ENCODE results near the gene TUG1.

Gene TUG1

DNA sequence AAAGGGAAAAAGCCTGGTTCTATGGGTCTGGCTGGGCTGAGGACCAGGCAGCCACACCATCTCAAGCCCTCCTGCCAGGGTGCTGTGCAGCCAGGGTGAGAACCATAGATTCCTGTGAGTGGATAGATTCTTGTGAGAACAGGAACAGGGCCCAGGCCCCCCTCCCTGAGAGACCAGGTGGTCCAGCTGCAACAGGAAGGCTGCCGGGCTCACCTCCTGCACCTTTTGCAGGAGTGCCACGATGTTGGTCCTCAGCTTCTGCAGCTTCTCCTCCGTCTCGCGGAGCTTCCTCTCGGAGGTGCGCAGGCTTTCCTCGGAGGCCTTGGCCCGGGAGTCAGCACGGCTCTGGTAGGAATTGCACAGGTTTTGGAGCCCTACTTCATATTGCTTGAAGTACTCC is 41.3 kb upstream of the TUG1 start:
- H3K27ac ChIP-seq = no peak overlapping the region
- peaks cover 72% of the 10 kb centered on the region for H3K36me3 ChIP-seq (ENCODE audit: insufficient read depth, low read length)
- no peak for TF ChIP-seq FOXP2 (optimal IDR thresholded peaks at IDR 0.05; ENCODE audit: control extremely low read depth, extremely low read length, insufficient read depth)
- no peak for TF ChIP-seq EZH2 (IDR thresholded peaks at IDR 0.05)
- no peak for TF ChIP-seq POLR2AphosphoS5 (IDR thresholded peaks at IDR 0.05; ENCODE audit: borderline replicate concordance, low read depth, low read length)
- no peak for DNase-seq (ENCODE audit: low read depth, low spot score)
- H3K9ac ChIP-seq (ENCODE audit: insufficient read length) = no peak overlapping the region
- no peaks in the 10 kb centered on the region for H3K9me3 ChIP-seq (ENCODE audit: low read depth, low read length)
- no peak overlapping the region for H3K4me3 ChIP-seq

DNA sequence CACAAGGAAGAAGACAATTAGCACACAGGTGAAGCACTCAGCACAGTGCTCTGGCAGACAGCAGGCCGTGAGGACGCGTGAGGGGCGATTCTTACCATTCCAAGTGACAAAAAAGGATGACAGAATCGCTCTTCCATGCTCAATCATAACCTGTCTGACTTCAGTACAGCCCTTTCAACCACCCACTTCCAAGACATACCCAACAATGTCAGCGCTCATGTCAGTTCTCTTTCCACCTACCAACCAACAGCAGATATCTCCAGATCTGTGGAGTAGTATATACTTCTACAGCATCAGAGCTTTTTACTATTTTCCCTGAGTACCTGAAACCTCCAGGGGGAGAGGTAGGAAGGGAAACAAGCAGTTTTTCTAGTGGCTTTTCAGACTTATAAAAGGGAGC is 40.7 kb upstream of the TUG1 start:
- TF ChIP-seq EZH2 (IDR thresholded peaks at IDR 0.05) (no peak), FOXP2 (optimal IDR thresholded peaks at IDR 0.05; ENCODE audit: control extremely low read depth, extremely low read length, insufficient read depth) (no peak), POLR2AphosphoS5 (IDR thresholded peaks at IDR 0.05; ENCODE audit: borderline replicate concordance, low read depth, low read length) (no peak)
- H3K4me3 ChIP-seq = no peak overlapping the region
- H3K9ac ChIP-seq (ENCODE audit: insufficient read length) = no peak overlapping the region
- H3K36me3 ChIP-seq (ENCODE audit: insufficient read depth, low read length) = peaks cover 78% of the 10 kb centered on the region
- no peak for DNase-seq (ENCODE audit: low read depth, low spot score)
- H3K9me3 ChIP-seq (ENCODE audit: low read depth, low read length) = no peaks in the 10 kb centered on the region
- H3K27ac ChIP-seq = no peak overlapping the region

DNA sequence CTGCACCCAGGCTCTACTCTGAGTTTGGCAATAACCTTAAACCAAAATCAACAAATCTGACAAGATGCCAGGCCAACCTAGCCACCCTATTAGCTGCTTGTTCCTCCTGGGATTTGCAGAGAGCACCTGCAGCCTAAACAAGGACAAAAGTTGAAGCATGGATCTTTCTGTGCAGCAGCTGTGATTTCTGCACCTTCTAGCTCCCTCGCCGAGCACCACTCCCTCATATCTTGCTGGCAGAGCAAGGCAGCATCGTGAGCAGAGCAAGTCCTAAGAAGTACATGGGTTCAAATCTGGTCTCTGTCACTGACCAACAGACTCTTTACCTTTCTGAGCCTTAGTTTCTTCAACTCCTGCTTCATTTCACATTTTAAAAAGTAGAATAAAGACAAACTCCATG is 38.8 kb upstream of the TUG1 start:
- peaks cover 91% of the 10 kb centered on the region for H3K36me3 ChIP-seq (ENCODE audit: insufficient read depth, low read length)

DNA sequence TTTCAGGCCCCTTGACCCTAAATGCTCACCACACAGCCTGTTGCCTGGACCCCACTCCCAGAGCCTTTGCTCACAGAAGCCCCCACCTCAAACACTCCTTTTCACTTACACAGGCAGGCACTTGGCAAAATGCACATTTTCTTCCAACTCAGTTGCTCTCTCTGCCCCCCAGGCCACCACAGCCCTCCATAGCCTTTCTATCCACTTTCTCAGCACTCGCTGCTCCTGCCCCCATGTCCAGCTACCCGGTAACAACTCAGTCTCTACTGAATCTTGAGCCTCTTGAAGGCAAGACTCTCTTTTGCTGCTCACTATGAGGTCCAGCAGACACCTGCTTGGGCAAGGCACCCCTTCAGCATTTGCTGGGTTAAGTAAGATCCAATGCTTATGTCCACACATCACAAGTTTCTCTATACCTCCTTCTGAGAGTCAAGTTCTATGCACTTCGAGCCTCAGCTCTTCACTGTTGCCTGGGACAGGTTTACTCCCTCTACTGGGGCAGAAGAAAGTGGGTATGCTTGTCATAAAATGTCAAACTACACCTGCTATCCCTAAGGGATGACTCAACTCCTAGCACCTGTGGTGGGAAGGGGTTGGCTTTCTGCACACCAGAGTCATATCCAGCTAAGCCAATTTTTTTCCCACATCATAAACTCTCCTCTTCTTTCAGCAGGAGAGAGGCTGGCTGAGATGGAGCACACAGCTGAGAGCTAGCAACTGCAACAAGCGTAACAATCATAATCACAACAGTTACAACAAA is 37.3 kb upstream of the TUG1 start:
- no peaks in the 10 kb centered on the region for H3K9me3 ChIP-seq (ENCODE audit: low read depth, low read length)
- no peak for DNase-seq (ENCODE audit: low read depth, low spot score)
- no peak overlapping the region for H3K27ac ChIP-seq
- no peak overlapping the region for H3K4me3 ChIP-seq
- TF ChIP-seq FOXP2 (optimal IDR thresholded peaks at IDR 0.05; ENCODE audit: control extremely low read depth, extremely low read length, insufficient read depth) (no peak), POLR2AphosphoS5 (IDR thresholded peaks at IDR 0.05; ENCODE audit: borderline replicate concordance, low read depth, low read length) (no peak), EZH2 (IDR thresholded peaks at IDR 0.05) (no peak)
- peaks cover 96% of the 10 kb centered on the region for H3K36me3 ChIP-seq (ENCODE audit: insufficient read depth, low read length)
- no peak overlapping the region for H3K9ac ChIP-seq (ENCODE audit: insufficient read length)

More for the DNA sequence above, 38.8 kb upstream of the TUG1 start:
- Histone ChIP-seq H3K27ac (no peak overlapping the region), H3K9ac (ENCODE audit: insufficient read length) (no peak overlapping the region), H3K9me3 (ENCODE audit: low read depth, low read length) (no peaks in the 10 kb centered on the region), H3K4me3 (no peak overlapping the region)
- DNase-seq (ENCODE audit: low read depth, low spot score) = no peak
- TF ChIP-seq FOXP2 (optimal IDR thresholded peaks at IDR 0.05; ENCODE audit: control extremely low read depth, extremely low read length, insufficient read depth) (no peak), EZH2 (IDR thresholded peaks at IDR 0.05) (no peak)

DNA sequence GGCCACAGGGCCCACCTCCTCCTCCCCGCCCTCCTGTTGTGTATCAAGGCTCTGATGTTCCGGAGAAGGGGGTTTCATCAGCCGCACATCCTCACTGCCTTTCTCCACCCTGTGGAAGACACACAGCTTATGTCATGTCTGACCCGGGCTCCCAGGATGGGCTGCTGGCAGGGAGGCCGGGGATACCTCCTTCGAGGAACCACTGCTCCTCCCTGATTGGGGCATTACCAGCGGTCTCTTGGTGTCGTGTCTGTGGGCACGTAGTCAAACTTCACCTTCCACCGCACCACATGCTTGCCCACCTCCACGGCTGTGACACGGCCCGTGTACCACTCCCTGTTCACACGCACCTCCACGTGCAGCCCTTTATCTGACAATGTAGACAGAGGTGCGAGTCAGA is 36.4 kb upstream of the TUG1 start:
- Histone ChIP-seq H3K9ac (ENCODE audit: insufficient read length) (no peak overlapping the region), H3K9me3 (ENCODE audit: low read depth, low read length) (no peaks in the 10 kb centered on the region), H3K36me3 (ENCODE audit: insufficient read depth, low read length) (peaks cover 96% of the 10 kb centered on the region), H3K27ac (no peak overlapping the region), H3K4me3 (no peak overlapping the region)
- DNase-seq (ENCODE audit: low read depth, low spot score) = no peak
- TF ChIP-seq EZH2 (IDR thresholded peaks at IDR 0.05) (no peak), POLR2AphosphoS5 (IDR thresholded peaks at IDR 0.05; ENCODE audit: borderline replicate concordance, low read depth, low read length) (no peak), FOXP2 (optimal IDR thresholded peaks at IDR 0.05; ENCODE audit: control extremely low read depth, extremely low read length, insufficient read depth) (no peak)

DNA sequence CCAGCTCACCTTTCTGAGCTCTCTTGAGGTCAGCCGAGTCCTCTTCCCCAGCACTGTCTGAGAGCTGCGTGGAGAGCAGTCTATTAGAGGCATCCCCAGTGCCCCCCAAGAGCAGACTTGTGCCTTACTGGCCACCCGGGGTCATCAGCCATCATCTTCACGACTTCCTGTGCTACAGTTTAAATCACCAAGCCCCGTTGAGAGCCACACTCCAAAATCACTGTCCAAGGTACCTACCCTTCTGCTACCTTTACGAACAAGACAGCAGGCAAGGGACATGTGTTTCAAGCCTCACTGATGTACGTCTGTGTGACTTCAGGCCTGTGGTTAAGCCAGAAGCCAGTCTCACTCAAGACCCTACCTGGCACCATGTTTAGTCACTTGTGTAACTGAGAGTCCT is 35.6 kb upstream of the TUG1 start:
- no peak overlapping the region for H3K9ac ChIP-seq (ENCODE audit: insufficient read length)
- no peaks in the 10 kb centered on the region for H3K9me3 ChIP-seq (ENCODE audit: low read depth, low read length)
- TF ChIP-seq EZH2 (IDR thresholded peaks at IDR 0.05) = no peak
- no peak for TF ChIP-seq POLR2AphosphoS5 (IDR thresholded peaks at IDR 0.05; ENCODE audit: borderline replicate concordance, low read depth, low read length)
- TF ChIP-seq FOXP2 (optimal IDR thresholded peaks at IDR 0.05; ENCODE audit: control extremely low read depth, extremely low read length, insufficient read depth) = no peak
- no peak overlapping the region for H3K27ac ChIP-seq
- H3K4me3 ChIP-seq = no peak overlapping the region
- peaks cover 96% of the 10 kb centered on the region for H3K36me3 ChIP-seq (ENCODE audit: insufficient read depth, low read length)
- no peak for DNase-seq (ENCODE audit: low read depth, low spot score)

DNA sequence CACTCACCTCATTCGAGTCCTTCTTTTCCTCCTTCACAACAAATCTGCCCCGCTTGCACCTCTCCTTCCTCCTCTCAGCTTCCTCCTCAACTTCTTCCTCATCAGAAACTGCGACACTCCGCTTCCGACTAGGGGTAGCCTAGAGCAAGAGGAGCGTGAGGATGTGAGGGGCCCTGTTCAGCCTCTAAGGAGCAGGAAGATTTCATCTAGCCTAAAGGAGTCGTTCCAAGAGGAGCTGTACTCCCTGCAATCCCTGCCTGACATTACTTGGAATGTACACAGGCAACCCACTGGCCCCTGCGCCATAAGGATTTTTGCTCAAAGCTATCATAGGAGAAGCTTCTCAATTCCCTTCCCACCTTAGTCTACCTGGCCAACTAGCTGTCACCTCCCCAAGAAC is 35.0 kb upstream of the TUG1 start:
- TF ChIP-seq FOXP2 (optimal IDR thresholded peaks at IDR 0.05; ENCODE audit: control extremely low read depth, extremely low read length, insufficient read depth) (no peak), EZH2 (IDR thresholded peaks at IDR 0.05) (no peak), POLR2AphosphoS5 (IDR thresholded peaks at IDR 0.05; ENCODE audit: borderline replicate concordance, low read depth, low read length) (no peak)
- no peak overlapping the region for H3K27ac ChIP-seq
- H3K9me3 ChIP-seq (ENCODE audit: low read depth, low read length) = no peaks in the 10 kb centered on the region
- no peak for DNase-seq (ENCODE audit: low read depth, low spot score)
- no peak overlapping the region for H3K9ac ChIP-seq (ENCODE audit: insufficient read length)
- peaks cover 94% of the 10 kb centered on the region for H3K36me3 ChIP-seq (ENCODE audit: insufficient read depth, low read length)
- H3K4me3 ChIP-seq = no peak overlapping the region

DNA sequence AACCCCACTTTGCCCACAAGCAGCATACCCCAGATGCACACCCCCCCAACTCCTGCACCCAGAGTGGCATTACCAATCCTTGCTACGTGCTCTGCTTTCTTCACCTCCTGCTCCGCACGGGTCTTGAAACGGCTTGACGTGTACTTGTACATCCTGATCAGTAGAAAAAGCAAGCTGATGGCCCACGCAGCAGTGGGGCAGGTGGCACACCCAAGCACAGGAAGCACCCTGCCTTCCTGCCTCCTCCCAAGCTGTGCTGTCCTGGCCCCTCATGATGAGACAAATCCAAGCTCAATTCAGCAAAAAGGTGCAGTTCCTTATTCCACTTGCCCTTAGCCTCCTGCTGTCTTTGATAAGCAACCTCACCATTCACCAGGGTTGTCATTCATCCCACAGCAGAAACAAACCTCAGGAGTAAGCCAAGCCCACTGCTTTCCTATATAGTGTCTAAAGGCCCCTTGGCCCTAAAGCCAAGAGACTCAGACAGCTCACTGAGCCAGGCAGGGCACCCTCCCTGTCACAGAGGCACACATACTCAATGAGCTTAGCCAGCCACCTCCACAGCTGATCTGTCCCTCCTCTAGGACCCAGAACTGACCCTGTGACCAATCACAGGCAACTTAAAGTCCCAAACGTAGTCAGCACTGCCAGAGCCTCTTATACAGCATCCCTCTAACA is 28.2 kb upstream of the TUG1 start:
- Histone ChIP-seq H3K4me3 (no peak overlapping the region), H3K9ac (ENCODE audit: insufficient read length) (no peak overlapping the region), H3K9me3 (ENCODE audit: low read depth, low read length) (no peaks in the 10 kb centered on the region), H3K27ac (no peak overlapping the region), H3K36me3 (ENCODE audit: insufficient read depth, low read length) (peaks cover 98% of the 10 kb centered on the region)
- DNase-seq (ENCODE audit: low read depth, low spot score) = no peak
- no peak for TF ChIP-seq FOXP2 (optimal IDR thresholded peaks at IDR 0.05; ENCODE audit: control extremely low read depth, extremely low read length, insufficient read depth)
- TF ChIP-seq POLR2AphosphoS5 (IDR thresholded peaks at IDR 0.05; ENCODE audit: borderline replicate concordance, low read depth, low read length) = no peak
- no peak for TF ChIP-seq EZH2 (IDR thresholded peaks at IDR 0.05)

All from SK-N-MC (cell line).